HEK293 (cell line): ENCODE measurements around the gene HCRTR2.

Experiments used
- CTCF ChIA-PET: fragments of 350-600 bp; formaldehyde crosslinking; extraction: SDS; loops from one replicate; lab custom pipeline; 2021; ENCODE audit warnings: antibody characterized with exemption; lab: Yijun Ruan, JAX
- POLR2A ChIA-PET: fragments of 300-600 bp; formaldehyde crosslinking; extraction: SDS; loops from one replicate; lab custom pipeline; 2020; ENCODE audit warnings: antibody characterized with exemption, inconsistent platforms; lab: Yijun Ruan, JAX
- H3K27ac ChIP-seq: fragments of 200-500 bp; sonication (Bioruptor generic); 2 replicates; pipeline ENCODE4 v1.5.1; 2014; ENCODE audit warnings: low read depth, low read length, control low read depth, inconsistent platforms; ENCODE audit errors: extremely low read depth
- H3K36me3 ChIP-seq, 2 experiments: fragments of 200-500 bp in 1 of 2; sonication (Bioruptor generic) in 1 of 2; 1 replicate in 1 of 2; 2 replicates in 1 of 2; pipeline ENCODE4 v1.5.1; 2014 to 2017; ENCODE audit warnings: inconsistent platforms in 2 of 2, low read length in 2 of 2; ENCODE audit not compliant: control insufficient read depth in 2 of 2, insufficient read depth in 1 of 2
- H3K4me1 ChIP-seq: fragments of 200-500 bp; sonication (Bioruptor generic); 2 replicates; pipeline ENCODE4 v1.5.1; 2014; ENCODE audit warnings: mild to moderate bottlenecking, low read length, inconsistent platforms; ENCODE audit not compliant: control insufficient read depth, insufficient read depth
- H3K4me3 ChIP-seq: 2 replicates; pipeline ENCODE4 v1.5.1; 2011; ENCODE audit warnings: low read depth, mild to moderate bottlenecking, control low read depth, low read length, moderate library complexity
- H3K9me3 ChIP-seq: fragments of 200-500 bp; sonication (Bioruptor generic); 2 replicates; pipeline ENCODE4 v1.5.1; 2014; ENCODE audit warnings: low read depth, low read length, inconsistent platforms; ENCODE audit not compliant: control insufficient read depth, insufficient read depth
- CTCF ChIP-seq: fragments of 450-650 bp; formaldehyde crosslinking; IDR thresholded peaks from 2 replicates; pipeline ENCODE4 v1.5.1; 2016; ENCODE audit warnings: missing biosample characterization, missing genetic modification characterization
- HIC1 ChIP-seq: fragments of 450-650 bp; formaldehyde crosslinking; IDR thresholded peaks from 2 replicates; pipeline ENCODE4 v1.5.1; 2016; ENCODE audit warnings: missing biosample characterization, missing genetic modification characterization
- KLF16 ChIP-seq: fragments of 450-650 bp; formaldehyde crosslinking; IDR thresholded peaks from 2 replicates; pipeline ENCODE4 v1.5.1; 2017; ENCODE audit warnings: missing biosample characterization, missing genetic modification characterization
- OSR2 ChIP-seq: fragments of 450-650 bp; formaldehyde crosslinking; IDR thresholded peaks from 2 replicates; pipeline ENCODE4 v1.5.1; 2016; ENCODE audit warnings: missing biosample characterization, missing genetic modification characterization
- PRDM1 ChIP-seq: fragments of 450-650 bp; formaldehyde crosslinking; IDR thresholded peaks from 2 replicates; pipeline ENCODE4; 2016; ENCODE audit warnings: missing biosample characterization, missing genetic modification characterization
- REPIN1 ChIP-seq: fragments of 450-650 bp; formaldehyde crosslinking; IDR thresholded peaks from 2 replicates; pipeline ENCODE4 v1.5.1; 2017; ENCODE audit warnings: missing biosample characterization, missing genetic modification characterization, low read depth
- SP2 ChIP-seq: fragments of 450-650 bp; formaldehyde crosslinking; IDR thresholded peaks from 2 replicates; pipeline ENCODE4 v1.5.1; 2016; ENCODE audit warnings: missing biosample characterization, missing genetic modification characterization
- SP3 ChIP-seq: fragments of 450-650 bp; formaldehyde crosslinking; IDR thresholded peaks from 2 replicates; pipeline ENCODE4 v1.5.1; 2016; ENCODE audit warnings: missing biosample characterization, missing genetic modification characterization
- ZNF132 ChIP-seq: fragments of 450-650 bp; formaldehyde crosslinking; IDR thresholded peaks from 2 replicates; pipeline ENCODE4 v1.5.1; 2017; ENCODE audit warnings: missing biosample characterization, missing genetic modification characterization, borderline replicate concordance
- ZNF148 ChIP-seq: fragments of 450-650 bp; formaldehyde crosslinking; IDR thresholded peaks from 2 replicates; pipeline ENCODE4 v1.5.0; 2017; ENCODE audit warnings: missing biosample characterization, missing genetic modification characterization, borderline replicate concordance
- ZNF221 ChIP-seq: fragments of 450-650 bp; formaldehyde crosslinking; IDR thresholded peaks from 2 replicates; pipeline ENCODE4 v1.5.1; 2017; ENCODE audit warnings: missing biosample characterization, missing genetic modification characterization, borderline replicate concordance
- ZNF223 ChIP-seq: fragments of 450-650 bp; formaldehyde crosslinking; IDR thresholded peaks from 2 replicates; pipeline ENCODE4 v1.5.1; 2016; ENCODE audit warnings: missing biosample characterization, missing genetic modification characterization
- ZNF335 ChIP-seq: fragments of 450-650 bp; formaldehyde crosslinking; conservative IDR thresholded peaks from 2 replicates; pipeline ENCODE4 v1.5.1; 2016; ENCODE audit warnings: missing biosample characterization, missing genetic modification characterization
- ZNF341 ChIP-seq: fragments of 450-650 bp; formaldehyde crosslinking; IDR thresholded peaks from 2 replicates; pipeline ENCODE4; 2016; ENCODE audit warnings: low read depth, missing biosample characterization, missing genetic modification characterization
- ZNF394 ChIP-seq: fragments of 450-650 bp; formaldehyde crosslinking; IDR thresholded peaks from 2 replicates; pipeline ENCODE4 v1.5.1; 2016; ENCODE audit warnings: missing biosample characterization, missing genetic modification characterization, mild to moderate bottlenecking, moderate library complexity, borderline replicate concordance
- ZNF426 ChIP-seq: fragments of 450-650 bp; formaldehyde crosslinking; IDR thresholded peaks from 2 replicates; pipeline ENCODE4 v1.5.1; 2017; ENCODE audit warnings: missing biosample characterization, missing genetic modification characterization, mild to moderate bottlenecking, inconsistent platforms, moderate library complexity
- ZNF510 ChIP-seq: fragments of 450-650 bp; formaldehyde crosslinking; IDR thresholded peaks from 2 replicates; pipeline ENCODE4 v1.5.1; 2018; ENCODE audit warnings: mild to moderate bottlenecking, missing genetic modification characterization, missing biosample characterization; ENCODE audit not compliant: insufficient replicate concordance
- ZNF544 ChIP-seq: fragments of 450-650 bp; formaldehyde crosslinking; IDR thresholded peaks from 2 replicates; pipeline ENCODE4 v1.5.0; 2017; ENCODE audit warnings: missing biosample characterization, missing genetic modification characterization
- ZNF580 ChIP-seq: fragments of 450-650 bp; formaldehyde crosslinking; IDR thresholded peaks from 2 replicates; pipeline ENCODE4 v1.5.1; 2016; ENCODE audit warnings: missing biosample characterization, missing genetic modification characterization
- ZNF596 ChIP-seq: fragments of 450-650 bp; IDR thresholded peaks from 2 replicates; pipeline ENCODE4 v1.5.0; 2018; ENCODE audit warnings: missing biosample characterization, mild to moderate bottlenecking, missing genetic modification characterization, moderate library complexity
- ZNF629 ChIP-seq: fragments of 450-650 bp; formaldehyde crosslinking; IDR thresholded peaks from 2 replicates; pipeline ENCODE4 v1.5.1; 2017; ENCODE audit warnings: missing biosample characterization, missing genetic modification characterization
- ZNF639 ChIP-seq: fragments of 450-650 bp; formaldehyde crosslinking; IDR thresholded peaks from 2 replicates; pipeline ENCODE4 v1.5.1; 2016; ENCODE audit warnings: missing biosample characterization, missing genetic modification characterization
- ZNF785 ChIP-seq: fragments of 450-650 bp; formaldehyde crosslinking; IDR thresholded peaks from 2 replicates; pipeline ENCODE4 v1.5.1; 2016; ENCODE audit warnings: missing biosample characterization, missing genetic modification characterization
- ZNF830 ChIP-seq: fragments of 450-650 bp; IDR thresholded peaks from 2 replicates; pipeline ENCODE4 v1.5.0; 2018; ENCODE audit warnings: missing biosample characterization, missing genetic modification characterization, low read depth, mild to moderate bottlenecking, moderate library complexity
- ZSCAN18 ChIP-seq: fragments of 450-650 bp; formaldehyde crosslinking; IDR thresholded peaks from 2 replicates; pipeline ENCODE4 v1.5.1; 2016; ENCODE audit warnings: missing biosample characterization, missing genetic modification characterization

The HCRTR2 gene

GRCh38 chr6:55199239-55199638 lies 24.9 kb downstream of the HCRTR2 start (continued):
- no peak for TF ChIP-seq ZSCAN18 (tag by site-specific recombination)
- TF ChIP-seq ZNF341 = no peak
- no peak for TF ChIP-seq ZNF510 (tag by site-specific recombination)
- TF ChIP-seq ZNF148 (tag by site-specific recombination) = no peak
- no peak for TF ChIP-seq ZNF580
- no peak for TF ChIP-seq ZNF596
- TF ChIP-seq, all 188 proteins: peak for 0

- Histone ChIP-seq H3K4me3 (no peak overlapping the region), H3K4me1 (peaks cover 15% of the 10 kb centered on the region), H3K9me3 (no peaks in the 10 kb centered on the region), H3K36me3 (no peaks in the 10 kb centered on the region), H3K27ac (no peak overlapping the region)
- POLR2A ChIA-PET = no interaction called here
- CTCF ChIA-PET = no interaction called here
- peak; percentile 89 for TF ChIP-seq HIC1 (tag by site-specific recombination)
- TF ChIP-seq ZNF221 (tag by site-specific recombination) = no peak
- TF ChIP-seq REPIN1 (tag by site-specific recombination) = no peak
- no peak for TF ChIP-seq ZNF394 (tag by site-specific recombination)
- peak; percentile 38; the same call in 1 of the 2 replicates for TF ChIP-seq ZNF335
- TF ChIP-seq KLF16 (tag by site-specific recombination) = no peak
- TF ChIP-seq ZNF544 (tag by site-specific recombination) = no peak
- TF ChIP-seq ZNF785 (tag by site-specific recombination) = no peak
- TF ChIP-seq ZNF223 = no peak
- no peak for TF ChIP-seq ZNF639 (tag by site-specific recombination)
- no peak for TF ChIP-seq SP2 (tag by site-specific recombination)
- no peak for TF ChIP-seq PRDM1 (tag by site-specific recombination)
- TF ChIP-seq SP3 (tag by site-specific recombination) = no peak
- no peak for TF ChIP-seq CTCF (tag by site-specific recombination)
- TF ChIP-seq OSR2 = 0 out of 2 replicates have a peak, but pooled peaks have one; percentile 10
- TF ChIP-seq ZNF830 (tag by site-specific recombination) = no peak
- TF ChIP-seq ZNF132 (tag by site-specific recombination) = no peak
- TF ChIP-seq ZNF580 = no peak
- no peak for TF ChIP-seq ZNF426 (tag by site-specific recombination)
- peak; percentile 40 for TF ChIP-seq ZNF629 (tag by site-specific recombination)
Measured at GRCh38 chr6:55208478-55209458, 34.5 kb downstream of the HCRTR2 start.
